Fibroblast of villous mesenchyme (primary cell): ENCODE data around the gene CERS3. TPM values are rescaled to one million over a fixed set of nuclear protein-coding genes. Genes with fewer than 3 reads are reported as not detected.

ENCODE experiments used
- DNase-seq: peaks from one replicate; pipeline ENCODE4 v3.0.0-alpha.2; 2010; ENCODE audit warnings: low read depth
- H3K4me3 ChIP-seq: 2 replicates; pipeline ENCODE4 v1.5.1; 2011; ENCODE audit warnings: low read depth, mild to moderate bottlenecking, low read length
- total RNA-seq: library from RNA; depleted of rRNA; stranded (reverse); fragments of >200 nt; gene quantifications from 2 replicates; pipeline ENCODE4 v1.2.3, GENCODE V29; 2012
- TF ChIP-seq, protein P1 (sequence below): IDR thresholded peaks from 2 replicates; pipeline ENCODE4 v1.5.1; 2012; ENCODE audit warnings: low read depth, mild to moderate bottlenecking, low read length; ENCODE audit not compliant: insufficient read depth

The CERS3 gene
- total RNA-seq, 1 donor = not detected

DNA sequence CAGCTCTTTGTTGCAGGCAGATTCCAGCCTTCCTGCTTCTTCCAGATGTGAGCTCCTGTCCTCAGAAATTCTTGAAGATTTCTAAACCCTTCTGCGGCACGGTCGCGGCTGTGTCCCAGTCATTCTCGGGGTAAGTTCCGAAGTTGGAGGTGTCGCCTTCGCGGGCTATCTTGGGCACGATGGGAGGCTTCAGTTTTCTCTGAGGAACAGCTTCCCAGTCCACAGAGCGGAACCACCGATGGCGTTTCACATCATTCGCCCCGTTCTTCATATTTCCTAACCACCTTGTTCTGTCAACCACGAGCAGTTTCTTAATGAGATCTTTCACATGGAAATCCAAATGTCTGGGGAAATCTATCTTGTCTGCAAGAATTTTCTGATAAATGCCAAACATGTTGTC, 24.7 kb upstream of the CERS3 start:
- TF ChIP-seq, protein P1, sequence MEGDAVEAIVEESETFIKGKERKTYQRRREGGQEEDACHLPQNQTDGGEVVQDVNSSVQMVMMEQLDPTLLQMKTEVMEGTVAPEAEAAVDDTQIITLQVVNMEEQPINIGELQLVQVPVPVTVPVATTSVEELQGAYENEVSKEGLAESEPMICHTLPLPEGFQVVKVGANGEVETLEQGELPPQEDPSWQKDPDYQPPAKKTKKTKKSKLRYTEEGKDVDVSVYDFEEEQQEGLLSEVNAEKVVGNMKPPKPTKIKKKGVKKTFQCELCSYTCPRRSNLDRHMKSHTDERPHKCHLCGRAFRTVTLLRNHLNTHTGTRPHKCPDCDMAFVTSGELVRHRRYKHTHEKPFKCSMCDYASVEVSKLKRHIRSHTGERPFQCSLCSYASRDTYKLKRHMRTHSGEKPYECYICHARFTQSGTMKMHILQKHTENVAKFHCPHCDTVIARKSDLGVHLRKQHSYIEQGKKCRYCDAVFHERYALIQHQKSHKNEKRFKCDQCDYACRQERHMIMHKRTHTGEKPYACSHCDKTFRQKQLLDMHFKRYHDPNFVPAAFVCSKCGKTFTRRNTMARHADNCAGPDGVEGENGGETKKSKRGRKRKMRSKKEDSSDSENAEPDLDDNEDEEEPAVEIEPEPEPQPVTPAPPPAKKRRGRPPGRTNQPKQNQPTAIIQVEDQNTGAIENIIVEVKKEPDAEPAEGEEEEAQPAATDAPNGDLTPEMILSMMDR = no peak
- no peak for DNase-seq
- H3K4me3 ChIP-seq = no peak overlapping the region

DNA sequence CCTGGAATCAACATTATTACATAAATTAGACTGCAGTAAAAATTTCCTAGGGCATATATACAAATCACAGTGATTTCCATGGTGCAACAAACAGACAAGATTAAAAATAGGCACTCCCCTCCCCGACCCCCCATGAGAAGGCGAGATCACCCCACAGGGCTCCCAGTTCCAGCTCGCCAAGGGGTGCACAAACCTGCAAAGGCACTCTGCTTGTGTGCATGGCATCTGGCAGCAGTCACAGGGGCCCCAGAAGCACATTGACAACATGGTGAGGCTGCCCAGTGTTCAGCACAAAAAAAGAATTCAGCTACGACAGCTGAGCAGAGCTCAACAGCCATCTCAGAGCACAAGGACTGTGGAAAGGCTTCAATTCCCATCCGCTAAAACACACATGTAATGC, 19.2 kb upstream of the CERS3 start:
- no peak for DNase-seq
- H3K4me3 ChIP-seq = no peak overlapping the region
- TF ChIP-seq, protein P1 = no peak

DNA sequence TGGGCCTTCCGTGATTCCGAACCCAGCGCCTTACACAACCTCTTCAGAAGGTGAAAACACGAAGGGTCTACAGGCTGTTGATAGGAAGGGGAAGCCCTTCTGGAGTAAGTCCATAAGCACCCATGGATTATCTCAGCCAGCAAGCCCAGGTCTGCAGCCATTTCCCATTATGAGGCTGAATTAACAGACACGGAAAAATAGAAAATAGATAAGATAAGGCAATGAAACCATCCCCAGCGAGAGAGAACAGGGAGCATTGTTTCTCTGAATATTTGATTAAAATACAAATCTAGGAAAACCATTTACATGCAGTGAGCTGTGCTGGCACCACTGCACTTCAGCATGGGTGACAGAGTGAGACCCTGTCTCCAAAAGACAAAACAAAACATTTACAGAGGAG, 16.2 kb upstream of the CERS3 start:
- TF ChIP-seq, protein P1 = no peak
- no peak for DNase-seq
- no peak overlapping the region for H3K4me3 ChIP-seq

DNA sequence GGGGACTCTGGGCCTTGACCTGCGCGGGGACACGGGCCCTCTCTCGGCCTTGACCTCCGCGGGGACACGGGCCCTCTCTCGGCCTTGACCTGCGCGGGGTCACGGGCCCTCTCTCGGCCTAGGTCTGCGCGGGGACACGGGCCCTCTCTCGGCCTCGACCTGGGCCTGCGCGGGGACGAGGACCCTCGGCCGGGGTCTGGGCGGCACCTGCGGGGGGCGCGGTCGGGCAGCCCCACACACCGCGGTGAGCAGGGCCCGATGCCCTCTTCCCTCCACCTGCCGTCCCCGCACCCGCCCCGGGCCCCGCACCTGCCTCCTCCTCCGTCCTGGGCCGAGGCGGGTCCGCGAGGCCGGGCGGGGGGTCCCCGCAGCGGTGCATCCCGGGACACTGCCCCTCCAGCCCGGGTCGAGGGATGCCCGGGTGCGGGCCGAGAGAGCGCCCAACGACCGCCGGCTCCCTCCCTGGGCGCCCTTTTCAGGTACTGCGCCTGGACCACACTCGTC, 15.6 kb upstream of the CERS3 start:
- no peak for DNase-seq

DNA sequence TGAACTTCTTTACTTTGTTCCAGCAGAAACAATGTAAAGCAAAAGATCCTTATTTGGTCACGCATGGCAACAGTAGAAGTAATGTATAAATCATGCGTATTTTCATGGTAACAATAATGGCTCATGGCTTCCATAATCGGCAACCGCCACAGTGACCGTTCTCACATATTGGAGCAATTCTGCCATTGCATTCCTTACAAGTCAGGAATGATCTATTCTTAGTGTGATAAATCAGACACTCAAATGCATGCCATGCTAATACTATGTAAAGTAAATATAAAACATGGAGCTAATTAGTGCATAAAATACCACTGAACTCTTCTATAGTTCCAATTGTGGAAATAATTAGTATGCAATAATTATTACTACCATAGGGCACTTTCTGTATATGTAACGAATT, 13.5 kb upstream of the CERS3 start:
- H3K4me3 ChIP-seq = no peak overlapping the region
- DNase-seq = no peak
- TF ChIP-seq, protein P1 = no peak

More for the DNA sequence above, 15.6 kb upstream of the CERS3 start:
- H3K4me3 ChIP-seq = no peak overlapping the region
- TF ChIP-seq, protein P1 = no peak

DNA sequence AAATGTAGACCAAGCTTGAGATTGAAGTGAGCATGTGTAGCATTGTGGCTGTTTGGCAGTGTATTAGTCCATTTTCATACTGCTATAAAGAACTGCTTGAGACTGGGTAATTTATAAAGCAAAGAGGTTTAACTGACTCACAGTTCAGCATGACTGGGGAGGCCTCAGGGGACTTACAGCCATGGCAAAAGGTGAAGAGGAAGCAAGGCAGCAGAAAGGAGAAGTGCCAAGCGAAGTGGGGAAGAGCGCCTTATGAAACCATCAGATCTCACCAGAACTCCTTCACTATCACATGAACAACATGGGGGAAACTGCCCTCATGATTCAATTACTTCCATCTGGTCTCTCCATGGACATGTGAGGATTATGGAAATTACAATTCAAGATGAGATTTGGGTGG, 8.6 kb upstream of the CERS3 start:
- H3K4me3 ChIP-seq = no peak overlapping the region
- DNase-seq = no peak
- TF ChIP-seq, protein P1 = no peak

DNA sequence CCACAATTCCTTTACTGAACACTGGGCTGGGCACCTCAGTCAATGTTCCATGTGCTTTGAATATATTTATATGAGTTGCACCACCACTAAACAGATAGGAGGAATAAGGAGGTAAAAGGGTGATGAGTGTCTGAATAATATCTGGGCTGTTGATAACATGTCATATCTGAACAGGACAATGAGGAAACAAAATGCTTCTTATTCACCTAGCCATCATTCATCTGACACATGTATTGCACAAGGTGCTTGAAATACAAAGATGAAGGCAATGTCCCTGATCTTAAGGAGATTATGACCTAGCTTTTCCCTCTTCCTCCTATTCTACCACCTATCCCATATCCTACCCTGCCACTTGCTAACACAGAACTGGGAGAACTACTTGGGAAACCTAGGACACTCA, 8.0 kb upstream of the CERS3 start:
- TF ChIP-seq, protein P1 = no peak
- no peak for DNase-seq
- H3K4me3 ChIP-seq = no peak overlapping the region
